ENCODE data around the gene UBE2Q1.

DNA sequence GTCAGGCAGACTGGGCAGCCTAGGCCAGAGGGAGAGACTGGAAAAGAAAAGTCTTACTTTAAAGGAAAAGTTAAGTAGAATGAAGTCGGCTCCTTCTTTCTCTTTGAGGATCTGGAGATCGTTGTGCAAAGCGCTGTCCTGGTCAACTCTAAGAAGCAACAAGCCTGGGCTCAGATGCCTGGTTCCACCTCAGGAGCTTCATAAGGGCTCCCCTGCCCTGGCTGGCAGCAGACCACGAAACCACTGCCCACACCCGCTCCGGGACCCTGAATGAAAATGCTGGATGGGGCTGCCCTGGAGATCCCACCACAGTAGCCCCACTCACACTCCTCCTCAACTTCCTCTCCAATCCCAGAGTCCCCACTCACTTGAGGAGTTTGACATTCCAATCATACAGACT lies 6.4 kb downstream of the UBE2Q1 start:
- TF ChIP-seq, protein P1, sequence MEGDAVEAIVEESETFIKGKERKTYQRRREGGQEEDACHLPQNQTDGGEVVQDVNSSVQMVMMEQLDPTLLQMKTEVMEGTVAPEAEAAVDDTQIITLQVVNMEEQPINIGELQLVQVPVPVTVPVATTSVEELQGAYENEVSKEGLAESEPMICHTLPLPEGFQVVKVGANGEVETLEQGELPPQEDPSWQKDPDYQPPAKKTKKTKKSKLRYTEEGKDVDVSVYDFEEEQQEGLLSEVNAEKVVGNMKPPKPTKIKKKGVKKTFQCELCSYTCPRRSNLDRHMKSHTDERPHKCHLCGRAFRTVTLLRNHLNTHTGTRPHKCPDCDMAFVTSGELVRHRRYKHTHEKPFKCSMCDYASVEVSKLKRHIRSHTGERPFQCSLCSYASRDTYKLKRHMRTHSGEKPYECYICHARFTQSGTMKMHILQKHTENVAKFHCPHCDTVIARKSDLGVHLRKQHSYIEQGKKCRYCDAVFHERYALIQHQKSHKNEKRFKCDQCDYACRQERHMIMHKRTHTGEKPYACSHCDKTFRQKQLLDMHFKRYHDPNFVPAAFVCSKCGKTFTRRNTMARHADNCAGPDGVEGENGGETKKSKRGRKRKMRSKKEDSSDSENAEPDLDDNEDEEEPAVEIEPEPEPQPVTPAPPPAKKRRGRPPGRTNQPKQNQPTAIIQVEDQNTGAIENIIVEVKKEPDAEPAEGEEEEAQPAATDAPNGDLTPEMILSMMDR (IDR thresholded peaks at IDR 0.05; ENCODE audit: low read depth, low read length): no peak
- TF ChIP-seq EZH2phosphoT487 (IDR thresholded peaks at IDR 0.05; ENCODE audit: low read depth): no peak

Measured in OCI-LY3 (cell line).